Suprapubic skin (tissue), 3 donors: ENCODE measurements around the gene ABCA9.

Source experiments
- POLR2AphosphoS5 ChIP-seq, 3 donors: sonication (generic); formaldehyde crosslinking; IDR thresholded peaks; one replicate each; pipeline ENCODE4 v1.6.1; 2017; ENCODE audit warnings: antibody characterized with exemption in 3 of 3
- TF ChIP-seq, protein P1 (sequence below), 2 donors: fragments of 200-600 bp in 1 of 2; fragments of 450-650 bp in 1 of 2; sonication (generic) in 1 of 2; IDR thresholded peaks; one replicate each; pipeline ENCODE4 v1.5.1; 2016 to 2019; ENCODE audit warnings: antibody characterized with exemption in 2 of 2, mild to moderate bottlenecking in 1 of 2, moderate library complexity in 1 of 2

DNA sequence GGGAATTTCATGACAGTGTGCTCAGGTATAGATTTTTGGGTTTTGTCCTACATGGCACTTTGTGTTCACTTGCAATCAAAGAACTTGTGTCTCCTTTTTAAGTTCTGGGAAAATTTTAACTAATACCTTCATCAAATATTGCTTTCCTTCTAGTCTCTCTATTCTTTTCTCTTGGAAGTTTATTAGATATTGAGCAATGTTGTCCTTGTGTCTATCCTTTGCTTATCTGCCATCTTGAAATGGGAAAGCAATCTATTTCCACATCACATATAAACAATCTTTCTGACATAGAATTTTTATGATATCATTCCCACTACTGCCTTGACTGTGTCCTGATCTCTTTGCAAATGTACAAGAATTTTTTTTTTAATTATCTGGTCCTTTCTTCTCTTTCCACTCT lies 4.4 kb upstream of the ABCA9 start:
- TF ChIP-seq, protein P1, sequence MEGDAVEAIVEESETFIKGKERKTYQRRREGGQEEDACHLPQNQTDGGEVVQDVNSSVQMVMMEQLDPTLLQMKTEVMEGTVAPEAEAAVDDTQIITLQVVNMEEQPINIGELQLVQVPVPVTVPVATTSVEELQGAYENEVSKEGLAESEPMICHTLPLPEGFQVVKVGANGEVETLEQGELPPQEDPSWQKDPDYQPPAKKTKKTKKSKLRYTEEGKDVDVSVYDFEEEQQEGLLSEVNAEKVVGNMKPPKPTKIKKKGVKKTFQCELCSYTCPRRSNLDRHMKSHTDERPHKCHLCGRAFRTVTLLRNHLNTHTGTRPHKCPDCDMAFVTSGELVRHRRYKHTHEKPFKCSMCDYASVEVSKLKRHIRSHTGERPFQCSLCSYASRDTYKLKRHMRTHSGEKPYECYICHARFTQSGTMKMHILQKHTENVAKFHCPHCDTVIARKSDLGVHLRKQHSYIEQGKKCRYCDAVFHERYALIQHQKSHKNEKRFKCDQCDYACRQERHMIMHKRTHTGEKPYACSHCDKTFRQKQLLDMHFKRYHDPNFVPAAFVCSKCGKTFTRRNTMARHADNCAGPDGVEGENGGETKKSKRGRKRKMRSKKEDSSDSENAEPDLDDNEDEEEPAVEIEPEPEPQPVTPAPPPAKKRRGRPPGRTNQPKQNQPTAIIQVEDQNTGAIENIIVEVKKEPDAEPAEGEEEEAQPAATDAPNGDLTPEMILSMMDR (IDR thresholded peaks at IDR 0.05), result no peak
- TF ChIP-seq POLR2AphosphoS5 (IDR thresholded peaks at IDR 0.05), result no peak
